ENCODE measurements around the gene IQCE.

DNA sequence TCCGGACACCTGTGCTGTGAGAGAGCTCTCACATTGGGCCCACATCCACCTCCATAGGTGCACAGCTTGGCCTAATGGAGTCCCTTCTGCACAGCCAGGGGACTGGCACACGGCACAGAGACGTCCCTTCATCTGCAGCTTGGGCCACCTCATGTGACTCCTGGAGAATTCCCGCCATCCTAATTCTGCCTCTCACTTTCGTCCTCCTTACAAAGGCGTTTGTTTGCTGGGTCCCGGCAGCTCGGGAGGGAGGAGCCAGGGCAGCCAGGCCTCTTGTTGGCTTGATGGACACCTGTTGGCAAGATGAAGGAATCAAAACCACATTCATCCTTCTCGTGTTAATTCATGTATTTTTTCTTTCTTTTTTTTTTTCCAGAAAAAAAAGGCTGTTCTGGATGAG lies 42.3 kb downstream of the IQCE start:
- TF ChIP-seq CTCF (IDR thresholded peaks at IDR 0.05) (no peak), POLR2A (IDR thresholded peaks at IDR 0.05) (no peak)
